GM21515 (cell line): Measurements from ENCODE around the gene CHST5.

Source experiments
- ATAC-seq: cut with Tn5 transposase; IDR thresholded peaks from one replicate; pipeline ENCODE4 v1.9.1; 2021; ENCODE audit not compliant: unreplicated experiment

Gene CHST5

DNA sequence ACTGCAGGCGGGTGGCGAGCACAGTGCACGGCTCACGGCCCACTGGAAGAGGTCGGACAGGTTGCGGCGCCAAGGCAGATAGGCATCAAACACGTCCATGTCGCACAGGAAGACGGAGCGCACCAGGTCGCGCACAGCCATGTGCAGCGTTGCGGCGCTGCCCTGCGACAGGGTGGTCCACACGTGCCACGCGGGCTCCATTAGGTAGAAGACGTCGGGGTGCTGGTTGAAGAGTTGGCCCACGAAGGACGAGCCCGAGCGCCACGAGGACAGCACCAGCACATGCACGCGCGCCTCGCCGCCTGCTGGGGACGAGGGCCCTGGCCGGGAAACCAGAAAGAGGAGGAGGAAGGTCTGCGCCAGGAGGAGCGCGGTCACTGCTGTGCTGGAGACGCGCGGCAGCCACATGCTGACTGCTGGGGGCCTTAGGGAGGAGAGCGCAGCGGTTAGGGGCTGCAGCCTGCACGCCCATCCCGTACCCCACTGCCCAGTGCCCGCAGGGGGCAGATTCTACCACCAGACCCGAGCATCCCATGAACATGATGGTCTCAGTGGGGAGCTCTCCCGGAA, 56.4 kb downstream of the CHST5 start:
- no peak for ATAC-seq
